ENCODE results near the gene NFKBIA.
"Not testable (repeated sequence)": the region's sequence is repeated elsewhere in the genome, so short reads cannot be mapped to it uniquely, and the experiment has no call there.

Gene NFKBIA

GRCh38 chr14:35408026-35408425 is 3.5 kb upstream of the NFKBIA start:
- DNase-seq (ENCODE audit: low spot score): no peak

GRCh38 chr14:35407306-35407630 is 2.7 kb upstream of the NFKBIA start:
- no peak for DNase-seq (ENCODE audit: low spot score)

- DNase-seq (ENCODE audit: low spot score): no peak
Observed at GRCh38 chr14:35406506-35407305, 2.2 kb upstream of the NFKBIA start.

- no peak for DNase-seq (ENCODE audit: low spot score)
Observed at GRCh38 chr14:35406090-35406489, 1.5 kb upstream of the NFKBIA start.

GRCh38 chr14:35405304-35405996 is 901 bp upstream of the NFKBIA start:
- no peak for DNase-seq (ENCODE audit: low spot score)

GRCh38 chr14:35403603-35404448 is 723 bp downstream of the NFKBIA start:
- peak; percentile 96 for DNase-seq (ENCODE audit: low spot score)

GRCh38 chr14:35403114-35403602 is 1.4 kb downstream of the NFKBIA start:
- DNase-seq (ENCODE audit: low spot score): no peak

GRCh38 chr14:35402323-35403113 is 2.0 kb downstream of the NFKBIA start:
- no peak for DNase-seq (ENCODE audit: low spot score)

- no peak for DNase-seq (ENCODE audit: low spot score)
Observed at GRCh38 chr14:35401422-35402265, 2.9 kb downstream of the NFKBIA start.

GRCh38 chr14:35400648-35401421 is 3.7 kb downstream of the NFKBIA start:
- no peak for DNase-seq (ENCODE audit: low spot score)

GRCh38 chr14:35399083-35399937 is 5.2 kb downstream of the NFKBIA start:
- no peak for DNase-seq (ENCODE audit: low spot score)

GRCh38 chr14:35398071-35398584 is 6.4 kb downstream of the NFKBIA start:
- DNase-seq (ENCODE audit: low spot score): no peak

- not testable (repeated sequence) for DNase-seq (ENCODE audit: low spot score)
Observed at GRCh38 chr14:35396610-35397009, 7.9 kb downstream of the NFKBIA start.

- DNase-seq (ENCODE audit: low spot score): no peak
Observed at GRCh38 chr14:35395283-35395682, 9.3 kb downstream of the NFKBIA start.

- no peak for DNase-seq (ENCODE audit: low spot score)
Observed at GRCh38 chr14:35394326-35395013, 10.1 kb downstream of the NFKBIA start.

- no peak for DNase-seq (ENCODE audit: low spot score)
Observed at GRCh38 chr14:35393826-35394225, 10.7 kb downstream of the NFKBIA start.

GRCh38 chr14:35392103-35392502 is 12.4 kb downstream of the NFKBIA start:
- no peak for DNase-seq (ENCODE audit: low spot score)

GRCh38 chr14:35391388-35391710 is 13.2 kb downstream of the NFKBIA start:
- DNase-seq (ENCODE audit: low spot score): no peak
